PC-9 (cell line): Measurements from ENCODE around the gene RAB3C. TPM values are rescaled to one million over a fixed set of nuclear protein-coding genes. Genes with fewer than 3 reads are reported as not detected.

ENCODE experiments used
- BruUV-seq: library from RNA; stranded (reverse); fragments of 400-500 nt; replicated peaks from 2 replicates; lab custom pipeline; 2021; lab: Mats Ljungman, UMichigan
- CTCF ChIA-PET: fragments of 300-600 bp; sonication (Branson Sonifier 250); formaldehyde crosslinking; loops from one replicate; lab custom pipeline; 2022; ENCODE audit warnings: antibody characterized with exemption; lab: Charles Lee
- POLR2A ChIA-PET: fragments of 300-600 bp; sonication (Branson Sonifier 250); formaldehyde crosslinking; loops from one replicate; lab custom pipeline; 2022; ENCODE audit warnings: antibody characterized with exemption; ENCODE audit not compliant: unreplicated experiment; lab: Charles Lee
- DNase-seq, 2 experiments: peaks; one replicate each; pipeline versions ENCODE4 v3.0.0 to v3.0.0-alpha.2; 2015 to 2022; ENCODE audit warnings: mixed read lengths in 1 of 2
- H2AFZ ChIP-seq: fragments of 200-600 bp; sonication (generic); 2 replicates; pipeline ENCODE4 v1.8.1; 2017; ENCODE audit warnings: antibody characterized with exemption
- H3F3A ChIP-seq: fragments of 200-600 bp; sonication (generic); 2 replicates; pipeline ENCODE4 v1.8.1; 2017; ENCODE audit warnings: antibody characterized with exemption, mild to moderate bottlenecking, low read depth; ENCODE audit not compliant: insufficient read depth
- H3K27ac ChIP-seq: fragments of 200-600 bp; sonication (generic); 2 replicates; pipeline ENCODE4 v1.6.1; 2016; ENCODE audit warnings: mixed run types
- H3K27me3 ChIP-seq: fragments of 200-600 bp; sonication (generic); 2 replicates; pipeline ENCODE4 v1.6.1; 2016; ENCODE audit warnings: low read depth, mixed run types; ENCODE audit not compliant: insufficient read depth
- H3K36me3 ChIP-seq: fragments of 200-600 bp; sonication (generic); 2 replicates; pipeline ENCODE4 v1.6.1; 2016; ENCODE audit warnings: low read depth, mixed run types
- H3K4me1 ChIP-seq: fragments of 200-600 bp; sonication (generic); replicated peaks from 2 replicates; pipeline ENCODE4 v1.6.1; 2016; ENCODE audit warnings: mixed run types; ENCODE audit not compliant: insufficient read depth
- H3K4me2 ChIP-seq: fragments of 200-600 bp; sonication (generic); 2 replicates; pipeline ENCODE4 v1.6.1; 2017; ENCODE audit warnings: mixed run types
- H3K4me3 ChIP-seq: fragments of 200-600 bp; sonication (generic); 2 replicates; pipeline ENCODE4 v1.6.1; 2016; ENCODE audit warnings: mixed run types
- H3K79me2 ChIP-seq: fragments of 200-600 bp; sonication (generic); 2 replicates; pipeline ENCODE4 v1.6.1; 2017; ENCODE audit warnings: low read depth, mixed run types
- H3K9me2 ChIP-seq: fragments of 200-600 bp; sonication (generic); 2 replicates; pipeline ENCODE4 v1.8.1; 2017; ENCODE audit warnings: mild to moderate bottlenecking; ENCODE audit not compliant: insufficient read depth
- H3K9me3 ChIP-seq: fragments of 200-600 bp; sonication (generic); 2 replicates; pipeline ENCODE4 v1.8.1; 2016; ENCODE audit warnings: low read depth; ENCODE audit not compliant: insufficient read depth
- H4K20me1 ChIP-seq: fragments of 200-600 bp; sonication (generic); 2 replicates; pipeline ENCODE4 v1.8.1; 2017; ENCODE audit not compliant: insufficient read depth
- EZH2 ChIP-seq: fragments of 200-600 bp; sonication (generic); IDR thresholded peaks from 2 replicates; pipeline ENCODE4 v1.8.0; 2017; ENCODE audit warnings: antibody characterized with exemption, low read depth
- intact Hi-C: fragments of 100-400 bp; cut with micrococcal nuclease; formaldehyde crosslinking; loops from one replicate; pipeline ENCODE4 v1.10.0; 2022; ENCODE audit not compliant: unreplicated experiment
- total RNA-seq: library from RNA; stranded (reverse); gene quantifications from 2 replicates; pipeline ENCODE4 v1.2.3, GENCODE V29; 2021
- TF ChIP-seq, protein P1 (sequence below): fragments of 200-600 bp; sonication (generic); conservative IDR thresholded peaks from 2 replicates; pipeline ENCODE4 v1.6.1; 2017; ENCODE audit warnings: mixed run types, antibody characterized with exemption, mild to moderate bottlenecking, moderate library complexity

The RAB3C gene
- total RNA-seq, 1 experiment from 2014 or later: not detected

DNA sequence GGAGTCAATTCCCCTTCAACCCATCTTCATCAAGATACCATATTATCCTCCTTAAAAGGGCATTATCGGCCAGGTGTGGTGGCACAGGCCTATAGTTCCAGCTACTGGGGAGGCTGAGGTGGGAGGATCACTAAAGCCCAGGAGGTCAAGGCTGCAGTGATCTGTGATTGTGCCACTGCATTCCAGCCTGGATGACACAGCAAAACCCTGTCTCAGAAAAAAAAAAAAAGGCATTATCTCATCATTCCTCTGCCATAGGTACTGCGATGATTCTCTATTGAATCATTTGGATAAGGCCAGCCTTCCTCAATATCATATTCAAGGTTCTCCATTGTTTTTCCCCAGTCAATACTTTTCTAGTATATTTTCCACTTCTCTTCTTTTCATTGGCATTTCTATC, 39.2 kb upstream of the RAB3C start:
- BruUV-seq: no TSS peak
- ChIA-PET CTCF (no interaction called here), POLR2A (no interaction called here)
- no peak overlapping the region for H3K4me2 ChIP-seq
- no peaks in the 10 kb centered on the region for H4K20me1 ChIP-seq
- H3K27me3 ChIP-seq: no peaks in the 10 kb centered on the region
- H3K79me2 ChIP-seq: no peaks in the 10 kb centered on the region
- DNase-seq: no peak
- no peak overlapping the region for H3K27ac ChIP-seq
- H2AFZ ChIP-seq: no peak overlapping the region
- no peaks in the 10 kb centered on the region; the same call in 1 of the 2 replicates for H3K4me1 ChIP-seq
- peaks cover 8% of the 10 kb centered on the region; the same call in 1 of the 2 replicates for H3K9me3 ChIP-seq
- intact Hi-C loops: no loop called here
- TF ChIP-seq EZH2: no peak
- TF ChIP-seq, protein P1, sequence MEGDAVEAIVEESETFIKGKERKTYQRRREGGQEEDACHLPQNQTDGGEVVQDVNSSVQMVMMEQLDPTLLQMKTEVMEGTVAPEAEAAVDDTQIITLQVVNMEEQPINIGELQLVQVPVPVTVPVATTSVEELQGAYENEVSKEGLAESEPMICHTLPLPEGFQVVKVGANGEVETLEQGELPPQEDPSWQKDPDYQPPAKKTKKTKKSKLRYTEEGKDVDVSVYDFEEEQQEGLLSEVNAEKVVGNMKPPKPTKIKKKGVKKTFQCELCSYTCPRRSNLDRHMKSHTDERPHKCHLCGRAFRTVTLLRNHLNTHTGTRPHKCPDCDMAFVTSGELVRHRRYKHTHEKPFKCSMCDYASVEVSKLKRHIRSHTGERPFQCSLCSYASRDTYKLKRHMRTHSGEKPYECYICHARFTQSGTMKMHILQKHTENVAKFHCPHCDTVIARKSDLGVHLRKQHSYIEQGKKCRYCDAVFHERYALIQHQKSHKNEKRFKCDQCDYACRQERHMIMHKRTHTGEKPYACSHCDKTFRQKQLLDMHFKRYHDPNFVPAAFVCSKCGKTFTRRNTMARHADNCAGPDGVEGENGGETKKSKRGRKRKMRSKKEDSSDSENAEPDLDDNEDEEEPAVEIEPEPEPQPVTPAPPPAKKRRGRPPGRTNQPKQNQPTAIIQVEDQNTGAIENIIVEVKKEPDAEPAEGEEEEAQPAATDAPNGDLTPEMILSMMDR: no peak
- no peak overlapping the region for H3K4me3 ChIP-seq
- no peaks in the 10 kb centered on the region for H3F3A ChIP-seq
- no peaks in the 10 kb centered on the region for H3K9me2 ChIP-seq
- H3K36me3 ChIP-seq: no peaks in the 10 kb centered on the region

DNA sequence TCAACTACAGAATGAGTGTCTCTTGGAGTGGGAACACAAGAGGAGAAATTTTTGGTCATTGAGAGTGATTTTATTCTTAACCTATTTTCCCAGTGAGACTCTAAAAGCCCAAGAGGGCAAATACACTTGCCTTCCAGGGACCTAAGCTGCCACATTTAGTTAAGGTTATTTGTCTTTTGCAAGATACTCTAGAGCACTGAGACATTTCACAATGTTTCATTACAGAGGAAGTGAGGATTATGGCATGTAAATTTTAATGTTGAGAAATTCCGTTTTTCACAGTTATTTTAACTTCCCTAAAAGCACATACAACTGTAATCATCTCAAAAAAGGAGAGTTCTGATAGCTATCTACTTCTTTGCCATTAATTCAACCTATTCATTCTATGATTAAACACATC, 38.7 kb upstream of the RAB3C start:
- DNase-seq: no peak
- Histone ChIP-seq H3K27me3 (no peaks in the 10 kb centered on the region), H3K4me3 (no peak overlapping the region), H4K20me1 (no peaks in the 10 kb centered on the region), H3K9me3 (peaks cover 8% of the 10 kb centered on the region; the same call in 1 of the 2 replicates), H3K27ac (no peak overlapping the region), H2AFZ (no peak overlapping the region), H3K4me1 (no peaks in the 10 kb centered on the region; the same call in 1 of the 2 replicates), H3K36me3 (no peaks in the 10 kb centered on the region), H3K79me2 (no peaks in the 10 kb centered on the region), H3F3A (no peaks in the 10 kb centered on the region), H3K4me2 (no peak overlapping the region), H3K9me2 (no peaks in the 10 kb centered on the region)
- intact Hi-C loops: no loop called here
- BruUV-seq: no TSS peak
- ChIA-PET CTCF (no interaction called here), POLR2A (no interaction called here)
- TF ChIP-seq, protein P1: no peak
- TF ChIP-seq EZH2: no peak

DNA sequence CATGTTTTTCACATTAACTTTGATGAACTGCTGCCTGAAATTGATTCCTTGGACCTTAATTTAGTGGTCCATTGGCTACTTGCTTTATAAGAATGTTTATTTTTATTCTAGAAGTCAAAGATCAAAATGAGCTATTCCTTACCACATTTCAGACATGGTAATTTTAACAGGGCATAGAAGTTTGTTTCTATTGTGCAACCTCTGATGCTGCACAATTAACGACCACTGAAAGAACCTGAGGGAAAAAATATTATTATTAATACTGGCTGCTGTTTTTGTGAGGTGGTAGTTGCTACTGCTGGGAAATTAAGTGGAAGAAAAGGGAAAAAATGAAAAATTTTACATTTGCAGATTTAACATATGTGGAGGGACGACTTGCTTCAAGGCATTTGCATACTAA, 37.9 kb upstream of the RAB3C start:
- Histone ChIP-seq H3K4me1 (no peaks in the 10 kb centered on the region; the same call in 1 of the 2 replicates), H3K4me3 (no peak overlapping the region), H3K4me2 (no peak overlapping the region), H3K79me2 (no peaks in the 10 kb centered on the region), H4K20me1 (no peaks in the 10 kb centered on the region), H3K9me3 (peaks cover 8% of the 10 kb centered on the region; the same call in 1 of the 2 replicates), H3F3A (no peaks in the 10 kb centered on the region), H3K27me3 (no peaks in the 10 kb centered on the region), H3K9me2 (no peaks in the 10 kb centered on the region), H2AFZ (no peak overlapping the region), H3K36me3 (no peaks in the 10 kb centered on the region), H3K27ac (no peak overlapping the region)
- no peak for DNase-seq
- ChIA-PET CTCF (no interaction called here), POLR2A (no interaction called here)
- no peak for TF ChIP-seq EZH2
- TF ChIP-seq, protein P1: no peak
- BruUV-seq: no TSS peak
- intact Hi-C loops: no loop called here
